M059J (cell line): ENCODE data around the gene DYNC2H1. TPM values are rescaled to one million over a fixed set of nuclear protein-coding genes. Genes with fewer than 3 reads are reported as not detected.

ENCODE experiments used
- DNase-seq: peaks from one replicate; pipeline ENCODE4 v3.0.0-alpha.2; 2012; ENCODE audit warnings: low read depth
- total RNA-seq: library from RNA; depleted of rRNA; stranded (reverse); fragments of >200 nt; shearing (Covaris generic); gene quantifications from 2 replicates; pipeline ENCODE4 v1.2.3, GENCODE V29; 2014

DYNC2H1 gene
- total RNA-seq, 1 experiment from 2014 or later, result 9.3 TPM

DNA sequence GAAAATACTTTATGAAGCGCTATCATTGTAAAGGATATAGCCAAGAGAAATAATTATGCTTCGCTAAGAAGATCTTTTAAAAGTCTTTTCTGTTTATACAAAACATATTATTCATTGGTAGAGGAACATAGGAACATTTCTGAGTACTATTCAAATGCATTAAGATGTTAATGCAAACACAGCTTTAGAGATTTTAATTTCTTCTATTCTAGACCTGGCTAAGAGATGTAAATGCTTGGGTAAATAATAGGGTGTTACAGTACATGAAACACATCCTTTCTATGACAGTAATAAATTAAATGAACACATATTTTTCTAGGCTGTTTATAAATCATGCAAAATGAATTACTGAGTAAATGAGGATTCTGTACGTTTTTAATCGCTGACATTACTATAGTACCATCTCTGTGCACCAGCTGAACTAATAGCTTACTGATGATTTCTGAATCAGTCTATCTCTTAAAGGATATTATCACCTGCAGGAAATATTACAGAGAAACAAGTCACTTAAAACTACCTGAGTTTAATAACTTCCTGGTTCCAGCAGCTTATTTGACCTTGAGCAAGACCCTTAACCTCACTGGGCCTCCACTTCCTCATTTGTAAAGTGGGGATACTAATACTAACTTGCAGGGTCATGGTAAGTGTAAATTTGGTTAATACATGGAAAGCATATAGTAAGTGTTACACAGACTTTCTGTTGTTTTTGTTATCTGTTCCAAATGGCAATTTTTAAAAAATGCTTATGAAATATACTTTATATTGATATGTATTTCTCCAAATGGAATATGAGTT is 344.9 kb downstream of the DYNC2H1 start:
- no peak for DNase-seq

GRCh38 chr11:103464420-103464819 is 355.2 kb downstream of the DYNC2H1 start:
- no peak for DNase-seq

GRCh38 chr11:103465555-103466140 is 356.4 kb downstream of the DYNC2H1 start:
- no peak for DNase-seq

- DNase-seq, result no peak
These were observed 362.3 kb downstream of the DYNC2H1 start for GRCh38 chr11:103471546-103471945.

DNA sequence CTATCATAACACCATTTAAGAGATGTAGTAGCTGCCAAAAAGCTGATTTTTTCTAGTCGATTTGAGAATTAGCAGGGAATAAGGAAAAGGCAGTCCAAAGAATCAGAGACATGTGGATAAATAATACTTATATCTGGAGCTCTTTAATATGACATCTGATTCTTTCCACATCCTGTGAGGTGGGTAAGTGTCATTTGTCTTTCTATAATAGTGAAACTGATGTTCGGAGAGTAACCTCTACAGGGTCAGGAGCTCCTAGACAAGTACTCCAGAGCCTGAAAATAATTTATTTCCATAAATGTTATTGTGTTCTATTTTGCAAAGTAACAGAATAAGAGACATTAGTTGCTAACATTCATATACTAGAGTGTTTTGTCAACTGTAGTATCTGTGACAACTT is 367.6 kb downstream of the DYNC2H1 start:
- no peak for DNase-seq

DNA sequence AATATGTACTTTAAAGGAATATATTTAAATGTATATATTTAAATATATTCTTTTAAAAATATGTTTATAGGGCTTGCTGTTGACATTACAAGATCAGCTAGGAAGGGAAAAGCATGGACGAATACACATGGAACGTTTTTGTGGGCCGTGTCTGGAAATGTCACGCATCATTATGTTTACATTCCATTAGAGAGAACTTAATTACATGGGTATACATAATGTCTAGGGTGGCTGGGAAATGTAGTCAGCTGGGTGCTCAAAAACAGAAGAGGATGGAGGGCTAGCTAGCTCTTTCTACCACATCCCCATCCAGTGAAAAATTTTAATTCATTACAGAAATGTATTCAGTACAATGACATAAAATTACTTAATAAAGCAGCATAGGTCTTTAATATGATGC is 371.2 kb downstream of the DYNC2H1 start:
- DNase-seq, result no peak

DNA sequence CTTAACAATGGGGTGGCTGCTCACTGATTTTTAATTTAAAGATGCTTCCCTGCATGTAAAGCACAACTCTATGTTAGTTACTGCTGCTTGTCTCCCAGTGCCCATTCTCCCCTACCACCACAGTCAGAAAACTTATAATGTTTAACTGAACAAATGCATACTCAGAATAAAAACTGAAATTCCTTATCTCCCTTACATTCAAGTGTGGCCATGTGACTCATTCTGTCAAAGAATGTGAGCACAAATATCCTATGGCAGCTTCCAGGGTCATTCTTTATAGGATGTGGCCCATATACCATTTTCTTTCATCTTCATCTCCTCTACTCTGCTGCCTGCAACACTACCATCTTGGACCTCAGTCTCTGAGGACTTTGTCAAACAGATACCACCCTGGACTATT is 374.8 kb downstream of the DYNC2H1 start:
- no peak for DNase-seq

GRCh38 chr11:103484545-103484944 is 375.3 kb downstream of the DYNC2H1 start:
- DNase-seq, result no peak

DNA sequence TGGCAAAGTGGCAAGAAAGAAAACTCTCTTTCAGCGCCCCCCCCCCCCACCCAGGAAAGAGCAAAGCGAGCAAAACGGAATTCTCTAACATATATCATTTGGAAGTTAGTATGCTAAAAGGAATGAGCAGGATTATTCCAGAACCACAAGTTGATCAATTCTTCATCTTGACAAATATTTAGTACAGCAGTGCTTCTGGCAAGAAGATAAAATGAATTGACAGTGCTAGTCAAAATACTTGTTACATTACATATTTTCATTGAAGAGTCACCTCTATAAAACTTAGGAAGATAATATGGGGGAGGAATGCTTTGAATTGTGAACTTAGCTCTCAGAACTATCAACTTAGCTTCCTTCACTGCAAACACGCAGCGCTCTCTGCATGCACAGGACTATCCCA is 377.4 kb downstream of the DYNC2H1 start:
- peak; percentile 12 for DNase-seq

DNA sequence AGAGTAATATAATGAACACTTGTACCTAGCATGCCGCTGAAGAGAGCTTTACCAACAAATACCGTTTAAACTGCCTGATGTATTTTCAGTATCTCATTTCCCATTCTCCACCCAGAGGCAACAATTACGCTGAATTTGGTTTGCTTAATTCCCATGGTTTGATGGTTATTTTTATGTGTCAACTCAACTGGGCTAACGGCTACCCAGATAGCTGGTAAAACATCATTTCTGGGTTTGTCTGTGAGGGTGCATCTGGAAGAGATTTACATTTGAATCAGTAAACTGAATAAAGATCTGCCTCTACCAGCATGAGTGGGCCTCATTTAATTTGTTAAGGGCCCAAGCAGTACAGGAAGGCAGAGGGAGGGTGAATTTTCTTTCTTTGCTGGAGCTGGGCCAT is 377.9 kb downstream of the DYNC2H1 start:
- no peak for DNase-seq

DNA sequence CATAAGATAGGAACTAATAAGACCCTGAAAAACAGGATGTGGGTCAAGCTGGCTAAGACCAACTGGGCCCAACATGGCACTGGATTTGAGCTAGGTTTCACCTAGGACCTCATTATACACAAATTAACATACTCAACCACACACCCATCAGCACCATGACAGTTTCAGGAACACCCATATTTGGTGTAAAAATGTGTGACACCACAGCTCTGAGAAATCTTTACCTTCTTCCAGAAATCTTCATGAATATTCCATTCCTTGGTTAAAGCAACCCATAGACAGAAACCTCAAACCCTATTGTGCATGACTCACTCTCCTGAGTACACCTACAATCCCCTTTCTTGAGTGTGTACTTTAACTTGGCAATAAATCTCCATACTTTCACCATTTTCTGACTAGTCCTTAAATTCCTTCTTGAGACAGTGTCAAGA is 378.8 kb downstream of the DYNC2H1 start:
- DNase-seq, result peak; percentile 87

DNA sequence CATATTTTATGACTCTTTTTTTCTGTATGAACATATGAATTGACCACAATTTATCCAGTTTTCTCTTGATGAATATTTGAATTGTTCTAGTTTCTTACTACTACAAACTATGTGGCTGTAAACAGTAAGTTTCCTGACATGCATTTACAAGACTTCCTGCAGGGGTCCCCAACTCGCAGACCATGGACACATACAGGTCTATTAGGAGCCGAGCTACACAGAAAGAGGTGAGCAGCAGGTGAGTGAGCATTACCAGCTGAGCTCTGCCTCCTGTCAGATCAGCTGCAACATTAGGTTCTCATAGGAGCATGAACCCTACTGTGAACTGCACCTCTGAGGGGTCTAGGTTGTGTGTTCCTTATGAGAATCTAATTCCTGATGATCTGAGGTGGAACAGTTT is 379.4 kb downstream of the DYNC2H1 start:
- DNase-seq, result peak; percentile 7

GRCh38 chr11:103491777-103492176 is 382.6 kb downstream of the DYNC2H1 start:
- DNase-seq, result peak; percentile 44

GRCh38 chr11:103494491-103494890 is 385.3 kb downstream of the DYNC2H1 start:
- no peak for DNase-seq

GRCh38 chr11:103497268-103497667 is 388.0 kb downstream of the DYNC2H1 start:
- no peak for DNase-seq

GRCh38 chr11:103499710-103500340 is 390.6 kb downstream of the DYNC2H1 start:
- peak; percentile 58 for DNase-seq

DNA sequence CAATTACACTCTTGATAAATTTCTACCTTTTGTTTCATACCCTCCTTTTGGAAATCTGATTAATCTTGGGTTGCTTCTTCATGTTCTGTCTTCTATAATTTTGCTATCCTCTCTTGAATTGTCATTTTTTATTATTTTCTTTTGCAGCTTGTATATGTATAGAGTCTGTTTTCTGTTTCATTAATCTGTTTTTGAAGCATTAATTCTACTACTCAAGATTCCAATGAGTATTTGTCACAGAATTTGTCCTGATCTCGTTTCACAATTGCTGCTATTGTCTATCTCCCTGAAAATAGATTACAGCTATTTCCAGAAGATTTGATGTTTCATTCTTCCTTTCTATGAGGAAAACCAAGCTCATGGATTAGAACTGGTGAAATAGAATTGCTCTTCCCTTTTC is 406.1 kb downstream of the DYNC2H1 start:
- no peak for DNase-seq

GRCh38 chr11:103520792-103521191 is 411.6 kb downstream of the DYNC2H1 start:
- DNase-seq, result no peak

GRCh38 chr11:103525069-103525468 is 415.8 kb downstream of the DYNC2H1 start:
- DNase-seq, result peak; percentile 75

DNA sequence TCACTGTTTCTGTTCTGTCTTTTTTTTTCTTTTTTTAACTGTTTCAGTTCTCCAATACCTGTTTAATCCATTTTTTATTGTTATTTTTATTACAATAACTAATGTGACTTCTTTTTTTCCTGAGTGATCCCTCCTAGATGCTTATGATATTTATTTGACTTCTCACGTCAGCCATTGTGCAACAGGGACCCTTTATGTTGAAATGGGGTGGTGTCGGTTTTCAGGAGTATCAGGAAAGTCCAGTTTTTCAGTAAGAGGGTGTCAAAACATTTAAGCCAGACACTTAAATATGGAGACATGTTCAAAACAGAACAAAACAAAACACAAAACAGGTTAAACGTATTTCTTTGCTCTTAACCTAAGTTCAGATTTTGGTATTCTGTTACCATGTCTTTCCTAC is 418.8 kb downstream of the DYNC2H1 start:
- no peak for DNase-seq

- DNase-seq, result peak; percentile 18
These were observed 419.4 kb downstream of the DYNC2H1 start for GRCh38 chr11:103528596-103528995.

GRCh38 chr11:103529181-103529684 is 420.0 kb downstream of the DYNC2H1 start:
- peak; percentile 95 for DNase-seq
